Urinary bladder (tissue), 4 donors: ENCODE data around the gene RASA2. TPM values are rescaled to one million over a fixed set of nuclear protein-coding genes. Genes with fewer than 3 reads are reported as not detected.

Source experiments
- DNase-seq: peaks from one replicate; pipeline ENCODE4 v3.0.0-alpha.2; 2015; ENCODE audit errors: extremely low spot score
- H3K27ac ChIP-seq: one replicate; pipeline ENCODE4 v1.5.1; 2013; ENCODE audit warnings: low read depth, mild to moderate bottlenecking, moderate library complexity
- H3K36me3 ChIP-seq: one replicate; pipeline ENCODE4 v1.6.1; 2013; ENCODE audit warnings: mild to moderate bottlenecking, moderate library complexity; ENCODE audit not compliant: insufficient read depth
- H3K4me1 ChIP-seq: one replicate; pipeline ENCODE4 v1.6.1; 2013; ENCODE audit warnings: mild to moderate bottlenecking, moderate library complexity; ENCODE audit not compliant: insufficient read depth
- H3K4me3 ChIP-seq: one replicate; pipeline ENCODE4 v1.5.1; 2013; ENCODE audit warnings: low read depth, low read length
- WGBS: extraction: QIAGEN DNeasy Blood & Tissue Kit; methylation state at CpG from one replicate; pipeline ENCODE4 v1.1.7; 2013; 5-methylcytosine and 5-hydroxymethylcytosine counted together
- polyA plus RNA-seq: library from polyadenylated mRNA; stranded (reverse); fragments of 200-250 nt; gene quantifications from one replicate; pipeline ENCODE4 v1.2.3, GENCODE V29; 2013
- total RNA-seq: library from RNA; depleted of rRNA; stranded (reverse); fragments of >200 nt; gene quantifications from one replicate; pipeline ENCODE4 v1.2.3, GENCODE V29; 2014
- donor health status: healthy with polysubstance abuse.
- donor health status: healthy.

Gene RASA2
- total and polyA plus RNA-seq, 2 donors = 5.9 to 38.8 TPM

- no peak for DNase-seq
- no peak overlapping the region for H3K4me3 ChIP-seq
- H3K27ac ChIP-seq = no peak overlapping the region
- H3K36me3 ChIP-seq = no peaks in the 10 kb centered on the region
- H3K4me1 ChIP-seq = no peaks in the 10 kb centered on the region
- WGBS = 93% methylated on average over 6 of the region's 6 CpGs
These were observed 83.2 kb downstream of the RASA2 start for GRCh38 chr3:141570068-141570467.

GRCh38 chr3:141575879-141576743 is 89.3 kb downstream of the RASA2 start:
- peaks cover 2% of the 10 kb centered on the region for H3K36me3 ChIP-seq
- 82% methylated on average over 13 of the region's 13 CpGs for WGBS
- H3K4me1 ChIP-seq = no peaks in the 10 kb centered on the region
- DNase-seq = no peak
- H3K27ac ChIP-seq = no peak overlapping the region
- no peak overlapping the region for H3K4me3 ChIP-seq

- Histone ChIP-seq H3K27ac (no peak overlapping the region), H3K36me3 (peaks cover 2% of the 10 kb centered on the region), H3K4me1 (no peaks in the 10 kb centered on the region), H3K4me3 (no peak overlapping the region)
- 100% methylated on average over 1 of the region's 1 CpG for whole genome bisulfite sequencing
- no peak for DNase-seq
These were observed 89.9 kb downstream of the RASA2 start for GRCh38 chr3:141576744-141577052.

- no peak overlapping the region for H3K27ac ChIP-seq
- no peaks in the 10 kb centered on the region for H3K4me1 ChIP-seq
- WGBS = 84% methylated on average over 4 of the region's 4 CpGs
- H3K4me3 ChIP-seq = no peak overlapping the region
- peaks cover 2% of the 10 kb centered on the region for H3K36me3 ChIP-seq
- no peak for DNase-seq
These were observed 91.6 kb downstream of the RASA2 start for GRCh38 chr3:141578202-141578973.

- 95% methylated on average over 2 of the region's 2 CpGs for WGBS
- H3K36me3 ChIP-seq = peaks cover 6% of the 10 kb centered on the region
- no peak overlapping the region for H3K27ac ChIP-seq
These were observed 107.5 kb downstream of the RASA2 start for GRCh38 chr3:141594357-141594756.

GRCh38 chr3:141597931-141598330 is 111.1 kb downstream of the RASA2 start:
- peaks cover 4% of the 10 kb centered on the region for H3K36me3 ChIP-seq
- DNase-seq = no peak
- H3K4me1 ChIP-seq = no peaks in the 10 kb centered on the region
- WGBS = 75% methylated on average over 2 of the region's 2 CpGs
- H3K4me3 ChIP-seq = no peak overlapping the region
- H3K27ac ChIP-seq = no peak overlapping the region

More at GRCh38 chr3:141594357-141594756, 107.5 kb downstream of the RASA2 start:
- H3K4me3 ChIP-seq = no peak overlapping the region
- DNase-seq = no peak
- H3K4me1 ChIP-seq = no peaks in the 10 kb centered on the region

GRCh38 chr3:141600331-141600730 is 113.5 kb downstream of the RASA2 start:
- no peak for DNase-seq
- Histone ChIP-seq H3K4me1 (no peaks in the 10 kb centered on the region), H3K36me3 (peaks cover 2% of the 10 kb centered on the region), H3K4me3 (no peak overlapping the region), H3K27ac (no peak overlapping the region)
- 98% methylated on average over 12 of the region's 12 CpGs for WGBS

GRCh38 chr3:141602706-141603105 is 115.9 kb downstream of the RASA2 start:
- Histone ChIP-seq H3K36me3 (peaks cover 2% of the 10 kb centered on the region), H3K27ac (no peak overlapping the region), H3K4me1 (no peaks in the 10 kb centered on the region), H3K4me3 (no peak overlapping the region)
- WGBS = 63% methylated on average over 4 of the region's 4 CpGs
- DNase-seq = no peak

- Histone ChIP-seq H3K4me1 (no peaks in the 10 kb centered on the region), H3K27ac (no peak overlapping the region), H3K4me3 (no peak overlapping the region), H3K36me3 (peaks cover 2% of the 10 kb centered on the region)
- DNase-seq = no peak
- WGBS = 98% methylated on average over 3 of the region's 3 CpGs
These were observed 116.7 kb downstream of the RASA2 start for GRCh38 chr3:141603473-141604035.

- 53% methylated on average over 2 of the region's 2 CpGs for WGBS
- Histone ChIP-seq H3K4me1 (no peaks in the 10 kb centered on the region), H3K36me3 (peaks cover 3% of the 10 kb centered on the region), H3K27ac (no peak overlapping the region), H3K4me3 (no peak overlapping the region)
- DNase-seq = no peak
These were observed 119.1 kb downstream of the RASA2 start for GRCh38 chr3:141605883-141606282.

GRCh38 chr3:141608438-141608837 is 121.6 kb downstream of the RASA2 start:
- 38% methylated on average over 6 of the region's 6 CpGs for WGBS
- no peak for DNase-seq
- peaks cover 2% of the 10 kb centered on the region for H3K36me3 ChIP-seq
- no peaks in the 10 kb centered on the region for H3K4me1 ChIP-seq
- no peak overlapping the region for H3K27ac ChIP-seq
- H3K4me3 ChIP-seq = no peak overlapping the region

GRCh38 chr3:141610939-141611338 is 124.1 kb downstream of the RASA2 start:
- Histone ChIP-seq H3K36me3 (peaks cover 2% of the 10 kb centered on the region), H3K4me3 (no peak overlapping the region), H3K4me1 (no peaks in the 10 kb centered on the region), H3K27ac (no peak overlapping the region)
- DNase-seq = no peak
- 84% methylated on average over 1 of the region's 1 CpG for WGBS

GRCh38 chr3:141618103-141618910 is 131.5 kb downstream of the RASA2 start:
- no peak for DNase-seq
- H3K4me1 ChIP-seq = no peaks in the 10 kb centered on the region
- H3K36me3 ChIP-seq = no peaks in the 10 kb centered on the region
- no peak overlapping the region for H3K27ac ChIP-seq
- WGBS = 84% methylated on average over 6 of the region's 6 CpGs
- no peak overlapping the region for H3K4me3 ChIP-seq
